GM19351 (cell line): ENCODE data around the gene RYR3.

Source experiments
- ATAC-seq: cut with Tn5 transposase; IDR thresholded peaks from one replicate; pipeline ENCODE4 v1.9.1; 2021; ENCODE audit warnings: mild to moderate bottlenecking, moderate library complexity; ENCODE audit not compliant: unreplicated experiment

The RYR3 gene

DNA sequence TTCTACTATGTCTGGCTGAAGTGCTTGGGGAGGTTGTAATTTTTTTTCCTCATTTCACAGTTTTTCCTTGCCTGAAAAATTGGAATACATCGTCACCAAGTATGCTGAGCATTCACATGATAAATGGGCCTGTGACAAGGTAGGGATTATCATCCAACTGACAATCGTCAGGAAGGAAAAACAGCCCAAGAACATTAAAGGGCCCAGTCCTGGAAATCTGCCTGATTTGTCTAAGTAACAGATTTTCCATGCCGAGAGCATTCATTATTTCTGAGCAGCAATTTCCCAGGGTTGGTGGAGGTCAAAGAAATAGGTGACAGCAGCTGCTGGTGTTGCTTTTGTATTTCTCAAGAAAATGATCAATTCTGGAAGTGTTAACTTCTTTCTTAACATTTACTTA, 431.5 kb downstream of the RYR3 start:
- ATAC-seq, result no peak

GRCh38 chr15:33742800-33743199, 432.0 kb downstream of the RYR3 start:
- ATAC-seq, result no peak

DNA sequence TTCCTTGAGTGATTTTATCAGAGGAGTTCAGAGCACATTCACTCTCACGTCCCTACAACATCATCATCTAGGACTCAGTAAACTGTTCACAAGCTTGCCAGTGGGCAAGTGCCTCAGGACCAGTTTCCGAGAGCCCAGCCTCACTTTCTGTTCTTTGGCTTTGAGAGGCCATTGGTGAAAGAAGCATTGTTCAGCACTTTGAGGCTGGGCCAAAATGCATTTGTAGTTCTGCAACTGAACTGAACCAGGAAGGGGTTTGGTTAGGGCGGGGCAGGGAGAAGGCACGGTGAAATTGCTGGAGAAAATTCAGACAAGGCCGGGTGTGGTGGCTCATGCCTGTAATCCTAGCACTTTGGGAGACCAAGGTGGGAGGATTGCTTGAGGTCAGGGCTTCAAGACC, 435.4 kb downstream of the RYR3 start:
- no peak for ATAC-seq

GRCh38 chr15:33753012-33753411, 442.2 kb downstream of the RYR3 start:
- no peak for ATAC-seq

DNA sequence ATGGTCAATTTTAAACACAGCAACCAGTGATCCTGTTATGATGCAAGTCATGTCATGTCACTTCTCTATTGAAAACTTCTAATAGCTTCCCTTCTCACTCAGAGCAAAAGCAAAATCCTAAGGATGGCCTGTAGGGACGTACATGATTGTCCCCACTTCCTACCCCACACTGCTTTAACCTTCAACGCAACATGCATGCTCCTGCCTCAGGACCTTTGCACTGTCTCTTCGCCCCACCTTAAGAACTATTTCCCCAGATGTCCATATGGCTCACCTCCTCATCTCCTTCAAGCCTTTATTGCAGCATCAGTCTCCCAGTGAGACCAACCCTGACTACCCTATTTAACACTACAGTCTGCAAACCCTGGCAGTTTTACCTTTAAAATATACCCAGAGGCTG, 443.5 kb downstream of the RYR3 start:
- no peak for ATAC-seq

- no peak for ATAC-seq
Observed at GRCh38 chr15:33756961-33757360, 446.2 kb downstream of the RYR3 start.

GRCh38 chr15:33757516-33758232, 446.9 kb downstream of the RYR3 start:
- no peak for ATAC-seq

- ATAC-seq, result no peak
Observed at GRCh38 chr15:33766389-33766788, 455.6 kb downstream of the RYR3 start.

DNA sequence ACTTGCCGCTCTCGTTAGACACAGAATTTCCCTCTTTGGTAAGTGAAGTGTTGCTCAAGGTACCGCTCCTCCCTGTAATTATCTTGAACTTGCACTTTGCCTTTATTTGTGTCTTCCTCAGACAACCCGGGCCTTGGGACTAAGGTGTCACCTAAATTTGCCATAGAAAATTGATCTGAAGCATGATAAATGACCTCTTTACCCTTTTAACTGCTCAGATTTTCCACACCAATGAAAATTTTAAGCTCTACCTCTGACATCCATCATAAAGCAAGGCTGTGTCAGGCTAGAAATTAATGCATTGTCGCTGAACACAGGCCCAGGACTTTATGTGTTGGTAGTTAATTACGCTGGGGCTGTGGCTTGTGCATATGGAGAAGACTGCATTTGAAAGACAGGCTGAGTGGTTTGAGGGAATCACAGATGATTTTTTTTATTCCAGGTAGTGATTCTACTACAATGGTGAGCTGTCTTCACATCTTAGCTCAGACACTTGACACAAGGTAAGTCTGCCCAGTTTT, 458.0 kb downstream of the RYR3 start:
- ATAC-seq, result no peak

GRCh38 chr15:33773969-33774368, 463.2 kb downstream of the RYR3 start:
- no peak for ATAC-seq

DNA sequence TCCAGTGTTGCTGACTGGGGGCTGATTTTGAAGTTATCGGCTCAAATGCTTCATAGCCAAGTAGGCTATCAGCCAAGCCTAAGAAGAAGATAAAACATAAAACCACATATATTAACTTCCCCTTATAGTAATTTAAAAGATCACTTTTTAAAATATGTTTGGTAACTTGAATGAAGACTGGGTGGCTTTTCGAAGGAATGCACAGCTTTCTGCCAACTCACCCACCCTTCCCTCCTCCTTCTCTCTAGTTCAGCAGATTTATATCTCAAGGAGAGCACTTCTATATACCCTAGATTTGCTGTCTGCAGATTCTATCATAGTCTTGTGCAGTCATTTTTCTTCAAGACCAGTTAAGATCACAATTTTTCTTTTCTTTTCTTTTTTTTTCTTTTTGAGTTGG, 468.1 kb downstream of the RYR3 start:
- no peak for ATAC-seq

DNA sequence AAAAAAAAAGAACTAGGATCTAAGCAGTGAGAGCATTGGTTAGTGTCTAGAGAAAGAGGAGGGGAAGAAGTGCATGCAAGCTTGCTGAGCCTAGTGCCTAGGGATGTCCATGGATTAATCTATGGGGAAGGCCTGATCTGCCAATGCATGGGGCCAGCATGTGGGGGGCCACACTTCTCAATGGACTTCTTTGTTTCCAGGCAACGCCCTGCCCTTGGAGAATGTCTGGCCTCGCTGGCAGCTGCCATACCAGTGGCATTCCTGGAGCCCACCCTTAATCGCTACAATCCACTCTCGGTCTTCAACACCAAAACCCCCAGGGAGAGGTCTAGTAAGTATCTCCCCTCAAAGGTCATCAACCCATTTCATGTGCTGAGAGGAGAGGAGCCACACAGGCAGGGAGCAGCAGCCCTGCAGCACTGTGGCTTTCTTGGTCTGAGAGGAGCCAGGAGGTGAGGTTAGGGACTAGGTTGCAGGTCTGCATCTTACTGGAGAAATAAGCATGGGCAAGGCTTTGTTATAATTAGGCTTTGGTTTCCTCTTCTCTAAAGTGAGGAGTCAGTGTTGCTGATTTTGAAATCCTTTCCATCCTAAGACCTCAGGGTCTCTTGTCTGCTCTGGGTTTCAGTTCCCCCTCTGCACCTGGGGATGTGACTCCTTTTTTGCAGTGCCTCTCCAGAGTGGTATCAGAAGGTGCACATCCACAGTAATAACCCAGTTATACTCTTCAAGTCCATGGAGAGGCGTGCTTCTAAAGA, 469.4 kb downstream of the RYR3 start:
- peak; percentile 57 for ATAC-seq

- no peak for ATAC-seq
Observed at GRCh38 chr15:33782966-33783365, 472.2 kb downstream of the RYR3 start.

DNA sequence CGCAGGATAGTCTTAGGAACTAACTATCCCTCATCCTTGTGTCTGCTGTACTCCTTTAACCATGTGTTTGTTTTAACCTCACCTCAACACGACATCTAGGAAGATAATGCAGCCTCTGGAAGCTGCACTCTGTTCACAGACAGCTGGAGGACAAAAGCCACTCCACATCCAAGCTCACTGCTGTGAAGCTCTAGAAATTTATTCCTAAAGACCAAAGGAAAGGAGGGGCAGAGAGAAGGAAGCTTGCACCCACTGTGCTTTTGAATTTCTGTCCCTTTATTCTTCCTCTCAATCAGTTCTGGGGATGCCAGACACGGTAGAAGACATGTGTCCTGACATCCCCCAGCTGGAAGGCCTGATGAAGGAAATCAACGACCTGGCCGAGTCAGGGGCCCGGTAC, 474.6 kb downstream of the RYR3 start:
- no peak for ATAC-seq

- no peak for ATAC-seq
Observed at GRCh38 chr15:33788906-33789540, 478.3 kb downstream of the RYR3 start.

GRCh38 chr15:33794453-33794852, 483.7 kb downstream of the RYR3 start:
- no peak for ATAC-seq

DNA sequence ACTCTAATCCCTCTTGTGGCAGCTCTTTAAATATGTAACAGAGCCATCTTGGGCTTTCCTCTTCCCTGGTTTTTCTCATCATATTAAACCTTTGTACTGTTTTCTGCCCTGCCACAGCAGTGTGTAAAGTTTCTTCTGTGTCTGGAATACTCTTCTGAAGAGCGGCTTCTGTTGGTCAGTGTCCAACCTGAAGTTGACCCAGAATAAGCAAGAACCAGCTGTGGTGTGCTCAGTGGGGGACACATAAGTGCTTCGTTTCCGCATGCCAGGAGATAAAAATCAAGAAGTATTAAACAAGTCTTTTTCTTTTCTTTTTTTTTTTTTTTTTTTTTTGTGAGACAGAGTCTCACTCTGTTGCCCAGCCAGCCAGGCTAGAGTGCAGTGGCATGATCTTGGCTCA, 484.3 kb downstream of the RYR3 start:
- ATAC-seq, result no peak

DNA sequence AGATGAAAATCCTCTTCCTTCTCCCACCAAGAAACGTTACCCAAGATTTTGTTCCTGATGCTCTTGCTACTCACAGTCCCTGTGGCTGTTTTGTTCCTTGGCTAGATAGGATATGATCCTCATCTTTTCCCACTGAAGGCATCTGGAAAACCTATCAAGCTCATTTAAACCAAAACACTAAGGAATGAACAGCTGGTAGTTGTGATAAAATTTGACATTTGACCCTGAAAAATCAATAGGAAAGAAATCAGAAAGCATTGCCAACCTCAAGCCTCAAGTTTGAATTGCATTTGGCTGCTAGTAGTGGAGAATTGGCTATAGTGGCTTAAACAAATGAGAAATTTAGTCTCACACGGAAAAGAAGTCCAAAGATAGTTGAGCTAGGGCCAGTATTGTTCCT, 486.9 kb downstream of the RYR3 start:
- ATAC-seq, result no peak

DNA sequence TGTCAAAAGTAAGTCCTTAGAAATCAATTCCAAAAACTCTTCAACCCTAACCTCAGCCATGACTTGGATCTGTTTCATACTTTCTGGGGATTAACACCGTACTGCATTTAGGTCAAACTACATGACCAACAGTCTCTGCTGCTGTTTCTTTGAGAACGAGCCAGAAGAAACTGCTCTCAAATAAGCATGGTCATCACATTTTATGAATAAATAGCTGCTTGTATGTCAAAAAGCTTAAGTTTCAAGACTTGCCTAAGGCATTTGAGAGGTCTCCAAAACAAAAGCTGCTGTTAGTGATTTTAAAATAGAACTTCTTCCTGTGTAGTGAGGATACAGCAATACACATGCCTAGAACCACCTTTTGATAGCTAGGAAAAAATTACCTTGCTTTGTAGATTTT, 491.2 kb downstream of the RYR3 start:
- ATAC-seq, result no peak

- no peak for ATAC-seq
Observed at GRCh38 chr15:33807665-33808064, 496.9 kb downstream of the RYR3 start.

- ATAC-seq, result no peak
Observed at GRCh38 chr15:33808720-33809457, 498.1 kb downstream of the RYR3 start.
